H1 (cell line): ENCODE data around the gene IL1RL1. TPM values are rescaled to one million over a fixed set of nuclear protein-coding genes. Genes with fewer than 3 reads are reported as not detected.

ENCODE experiments used
- HDAC6 ChIP-seq: IDR thresholded peaks from one replicate; pipeline ENCODE4 v1.7.1; 2012; ENCODE audit warnings: low read depth, mild to moderate bottlenecking, inconsistent platforms, low read length, moderate library complexity
- RAD21 ChIP-seq, 2 experiments: IDR thresholded peaks in 1 of 2; conservative IDR thresholded peaks in 1 of 2; 2 replicates each; pipeline ENCODE4 v1.6.1; 2011; ENCODE audit warnings: low read depth in 2 of 2, low read length in 2 of 2, improper control_type of control experiment in 1 of 2, inconsistent platforms in 1 of 2, mild to moderate bottlenecking in 1 of 2, moderate library complexity in 1 of 2
- RFX5 ChIP-seq: IDR thresholded peaks from 2 replicates; pipeline ENCODE4 v1.6.1; 2011; ENCODE audit warnings: low read depth, low read length, improper control_type of control experiment, borderline replicate concordance
- polyA plus RNA-seq, 7 experiments: library from polyadenylated mRNA; depleted of rRNA in 3 of 7; stranded (reverse) in 5 of 7; unstranded in 2 of 7; fragments of >200 nt in 5 of 7; fragments of 200-250 nt in 2 of 7; gene quantifications; 1 replicate in 5 of 7; 2 replicates in 1 of 7; 4 replicates in 1 of 7; pipeline versions ENCODE4 v1.2.1 to v1.2.3, GENCODE V29; 2011 to 2013; ENCODE audit warnings: missing spikeins in 2 of 7, mixed read lengths in 2 of 7
- total RNA-seq: library from RNA; stranded (reverse); fragmentation: NEBNext Ultra II Directional; extraction: Animal tissue kit (Norgen Biotek cat#: 25700); gene quantifications from 2 replicates; pipeline ENCODE4 v1.2.1, GENCODE V29; 2021

IL1RL1 gene
- total and polyA plus RNA-seq, 2 of the 8 experiments (the other 6 are each of a cell fraction or from before 2014, with no cell fraction given), result not detected

- no peak for TF ChIP-seq HDAC6
- no peak for TF ChIP-seq RAD21 (IDR thresholded peaks at IDR 0.05 in 1 of 2, conservative IDR thresholded peaks at IDR 0.05 in 1 of 2; ENCODE audit: low read depth in 2 of 2, low read length in 2 of 2)
- no peak for TF ChIP-seq RFX5
Observed at GRCh38 chr2:102306125-102306524, 5.2 kb upstream of the IL1RL1 start (continued).
